Endothelial cell of umbilical vein (primary cell): ENCODE measurements around the gene BCO1. TPM values are rescaled to one million over a fixed set of nuclear protein-coding genes. Genes with fewer than 3 reads are reported as not detected.

Source experiments
- BruUV-seq: library from RNA; stranded (reverse); fragments of 400-500 nt; replicated peaks from 2 replicates; lab custom pipeline; 2021; lab: Mats Ljungman, UMichigan
- CTCF ChIA-PET: fragments of 300-600, 350-600 bp; sonication (Branson Sonifier 250); formaldehyde crosslinking; loops from one replicate; lab custom pipeline; 2021; ENCODE audit warnings: antibody characterized with exemption, inconsistent platforms; lab: Charles Lee
- POLR2A ChIA-PET: fragments of 300-600, 350-600 bp; sonication (Branson Sonifier 250); formaldehyde crosslinking; loops from one replicate; lab custom pipeline; 2021; ENCODE audit warnings: antibody characterized with exemption, inconsistent platforms; lab: Charles Lee
- DNase-seq: peaks from one replicate; pipeline ENCODE4 v3.0.0-alpha.2; 2011; ENCODE audit warnings: low read depth, low spot score
- FAIRE-seq: peaks from 2 replicates; lab custom pipeline; 2011; peaks lifted over from hg19 to GRCh38; lab: Jason Lieb, UNC
- H2AFZ ChIP-seq: 2 replicates; pipeline ENCODE4 v1.6.0; 2012; ENCODE audit warnings: low read depth, low read length, control low read depth, inconsistent platforms
- H3K27ac ChIP-seq: 2 replicates; pipeline ENCODE4 v1.5.1; 2011; ENCODE audit warnings: low read depth, mild to moderate bottlenecking, control low read depth, low read length, moderate library complexity; ENCODE audit not compliant: insufficient read depth
- H3K27me3 ChIP-seq, 2 experiments: 2 replicates each; pipeline versions ENCODE4 v1.6.0 to v1.6.1; 2011; ENCODE audit warnings: low read length in 2 of 2, mixed read lengths in 1 of 2; ENCODE audit not compliant: control insufficient read depth in 2 of 2, insufficient read depth in 2 of 2
- H3K36me3 ChIP-seq, 2 experiments: 2 replicates in 1 of 2; 3 replicates in 1 of 2; pipeline ENCODE4 v1.5.1; 2011; ENCODE audit warnings: low read length in 2 of 2, mild to moderate bottlenecking in 1 of 2, moderate library complexity in 1 of 2; ENCODE audit not compliant: control insufficient read depth in 2 of 2, insufficient read depth in 2 of 2; ENCODE audit errors: extremely low read depth in 1 of 2
- H3K4me1 ChIP-seq: 3 replicates; pipeline ENCODE4 v1.5.1; 2011; ENCODE audit warnings: mild to moderate bottlenecking, low read length; ENCODE audit not compliant: control insufficient read depth, insufficient read depth; ENCODE audit errors: extremely low read depth
- H3K4me2 ChIP-seq: 2 replicates; pipeline ENCODE4 v1.6.1; 2011; ENCODE audit warnings: low read length, control low read depth, mixed read lengths; ENCODE audit not compliant: insufficient read depth
- H3K4me3 ChIP-seq, 3 experiments: fragments of 200-600 bp in 1 of 3; sonication (generic), shearing (Covaris generic) in 1 of 3; replicated peaks in 1 of 3; 2 replicates each; pipeline ENCODE4 v1.5.1; 2011 to 2016; ENCODE audit warnings: control low read depth in 3 of 3, low read length in 3 of 3, mild to moderate bottlenecking in 2 of 3, inconsistent platforms in 1 of 3, low read depth in 1 of 3, moderate library complexity in 1 of 3; ENCODE audit not compliant: insufficient read depth in 1 of 3
- H3K79me2 ChIP-seq: 2 replicates; pipeline ENCODE4 v1.6.0; 2012; ENCODE audit warnings: low read length, inconsistent platforms; ENCODE audit not compliant: control insufficient read depth, insufficient read depth
- H3K9ac ChIP-seq: replicated peaks from 2 replicates; pipeline ENCODE3; 2011; ENCODE audit warnings: low read length, control low read depth; ENCODE audit not compliant: insufficient read depth; ENCODE audit errors: extremely low read depth
- H3K9me1 ChIP-seq: replicated peaks from 3 replicates; pipeline ENCODE4 v1.6.0; 2011; ENCODE audit warnings: mild to moderate bottlenecking, low read length; ENCODE audit not compliant: control insufficient read depth, insufficient read depth; ENCODE audit errors: extremely low read depth
- H3K9me3 ChIP-seq: replicated peaks from 2 replicates; pipeline ENCODE4 v1.5.1; 2012; ENCODE audit warnings: low read length, inconsistent platforms; ENCODE audit not compliant: control insufficient read depth, insufficient read depth
- H4K20me1 ChIP-seq: replicated peaks from 2 replicates; pipeline ENCODE3; 2011; ENCODE audit warnings: mild to moderate bottlenecking, low read length; ENCODE audit not compliant: control insufficient read depth, insufficient read depth; ENCODE audit errors: extremely low read depth
- FOS ChIP-seq: IDR thresholded peaks from 2 replicates; pipeline ENCODE4 v1.6.1; 2011; ENCODE audit warnings: mild to moderate bottlenecking, low read length, moderate library complexity, borderline replicate concordance; ENCODE audit not compliant: insufficient read depth
- GATA2 ChIP-seq: IDR thresholded peaks from 2 replicates; pipeline ENCODE4 v1.7.0; 2011; ENCODE audit warnings: low read depth, mild to moderate bottlenecking, moderate library complexity, mixed read lengths, low read length; ENCODE audit not compliant: insufficient read length, insufficient read depth
- JUN ChIP-seq: IDR thresholded peaks from 2 replicates; pipeline ENCODE4 v1.6.1; 2011; ENCODE audit warnings: borderline replicate concordance, low read depth; ENCODE audit not compliant: insufficient read length, insufficient read depth
- MYC ChIP-seq: IDR thresholded peaks from one replicate; pipeline ENCODE4 v1.6.1; 2011; ENCODE audit warnings: mild to moderate bottlenecking, low read depth, low read length
- POLR2A ChIP-seq: IDR thresholded peaks from 2 replicates; pipeline ENCODE4 v1.6.1; 2012; ENCODE audit warnings: low read depth, mild to moderate bottlenecking, control low read depth, low read length
- POLR2AphosphoS5 ChIP-seq: IDR thresholded peaks from 2 replicates; pipeline ENCODE4 v1.6.1; 2012; ENCODE audit warnings: low read depth, mild to moderate bottlenecking, control low read depth, low read length, moderate library complexity; ENCODE audit not compliant: insufficient read depth
- dilution Hi-C: fragments of 300-500 bp; cut with MboI; formaldehyde crosslinking; loops from one replicate; pipeline ENCODE4 v1.15.0; 2019; ENCODE audit warnings: low sequenced_read_pairs; ENCODE audit not compliant: extremely low pct_ligation_motif_present
- intact Hi-C: fragments of 100-400 bp; cut with micrococcal nuclease; formaldehyde crosslinking; loops from one replicate; pipeline ENCODE4 v1.10.0; 2022
- polyA plus RNA-seq, 4 experiments: library from polyadenylated mRNA; depleted of rRNA in 3 of 4; stranded (reverse) in 3 of 4; unstranded in 1 of 4; fragments of >200 nt; gene quantifications; 2 replicates each; pipeline versions ENCODE4 v1.2.1 to v1.2.3, GENCODE V29; 2011 to 2012; ENCODE audit warnings: missing spikeins in 1 of 4
- total RNA-seq: library from RNA; stranded (reverse); gene quantifications from 2 replicates; pipeline ENCODE4 v1.2.3, GENCODE V29; 2021
- TF ChIP-seq, protein P1 (sequence below), 2 donors: IDR thresholded peaks; 1 replicate in 1 of 2; 2 replicates in 1 of 2; pipeline ENCODE4 v1.5.1; 2011; ENCODE audit warnings: low read length in 2 of 2, mild to moderate bottlenecking in 2 of 2, moderate library complexity in 2 of 2, control low read depth in 1 of 2, inconsistent platforms in 1 of 2, low read depth in 1 of 2; ENCODE audit not compliant: insufficient read depth in 1 of 2; ENCODE audit errors: extremely low read depth in 1 of 2
- TF ChIP-seq, protein P2 (sequence below): IDR thresholded peaks from 2 replicates; pipeline ENCODE4 v1.6.1; 2011; ENCODE audit not compliant: insufficient read depth, insufficient read length

The BCO1 gene
- total and polyA plus RNA-seq, 2 donors (not counting 3 experiments of a cell fraction or from before 2014, with no cell fraction given): not detected

- H3K79me2 ChIP-seq: no peaks in the 10 kb centered on the region
- FAIRE-seq (no peak), DNase-seq (no peak)
- H3K4me1 ChIP-seq: no peaks in the 10 kb centered on the region
- H3K27ac ChIP-seq: no peak overlapping the region
- H2AFZ ChIP-seq: no peak overlapping the region
- H3K9me3 ChIP-seq: no peaks in the 10 kb centered on the region
- ChIA-PET CTCF (interaction anchor here (1.3 kb wide), 1 partner anchor 75 kb away, joined by 3 read pairs; no protein-coding TSS in a partner anchor), POLR2A (no interaction called here)
- no peaks in the 10 kb centered on the region for H3K36me3 ChIP-seq
- no peak overlapping the region for H3K4me3 ChIP-seq
- H3K9ac ChIP-seq: no peak overlapping the region
- BruUV-seq: no TSS peak
- dilution Hi-C loops: no loop called here
- H3K9me1 ChIP-seq: no peaks in the 10 kb centered on the region
- intact Hi-C loops: no loop called here
- H3K4me2 ChIP-seq: no peak overlapping the region
- H4K20me1 ChIP-seq: no peaks in the 10 kb centered on the region
- H3K27me3 ChIP-seq: peaks cover 0 to 3% of the 10 kb centered on the region in 2 experiments
- TF ChIP-seq GATA2: no peak
Measured at GRCh38 chr16:81210807-81211206, 27.7 kb upstream of the BCO1 start.

DNA sequence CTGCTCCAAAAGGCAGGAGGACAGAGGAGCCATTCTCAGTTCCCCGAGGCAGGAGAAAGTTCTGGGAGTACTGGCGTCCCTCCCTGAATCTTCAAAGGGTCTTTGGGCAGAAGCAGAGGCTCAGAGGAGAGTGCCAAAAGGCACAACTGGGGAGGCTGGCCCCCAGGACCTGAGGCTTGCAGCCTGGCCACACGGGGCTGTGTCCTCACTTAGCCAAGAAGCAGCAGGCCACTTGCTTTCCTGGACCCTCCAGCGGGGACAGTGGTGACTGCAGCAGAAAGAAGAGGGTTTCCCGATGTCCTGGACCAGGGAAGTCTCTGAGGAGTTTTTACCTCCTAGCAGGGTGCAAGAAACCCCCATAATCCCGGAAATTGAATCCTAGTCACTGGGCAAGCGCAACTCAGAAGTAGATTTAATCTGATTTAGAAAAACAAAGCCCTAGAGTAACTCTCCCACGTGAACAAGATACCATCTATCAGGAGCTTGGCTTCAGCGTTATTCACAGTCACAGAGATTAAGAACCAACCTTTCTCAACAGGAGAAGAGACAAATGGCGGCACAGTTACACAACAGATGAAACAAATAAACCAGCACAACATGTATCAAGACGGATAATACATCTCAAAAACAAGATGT, 25.5 kb upstream of the BCO1 start:
- Histone ChIP-seq H4K20me1 (no peaks in the 10 kb centered on the region), H3K4me2 (no peak overlapping the region), H3K4me1 (no peaks in the 10 kb centered on the region), H3K27me3 (peaks cover 0 to 3% of the 10 kb centered on the region in 2 experiments), H3K36me3 (no peaks in the 10 kb centered on the region), H3K27ac (no peak overlapping the region), H3K9me1 (no peaks in the 10 kb centered on the region), H3K4me3 (no peak overlapping the region), H3K9me3 (no peaks in the 10 kb centered on the region), H2AFZ (no peak overlapping the region), H3K9ac (no peak overlapping the region), H3K79me2 (no peaks in the 10 kb centered on the region)
- intact Hi-C loops (no loop called here), dilution Hi-C loops (no loop called here)
- no TSS peak for BruUV-seq
- DNase-seq (no peak), FAIRE-seq (no peak)
- ChIA-PET POLR2A (no interaction called here), CTCF (interaction anchor here (1.2 to 2.4 kb wide), 3 partner anchors 8 to 48 kb away, joined by 4 to 10 read pairs (median 4); no protein-coding TSS in a partner anchor)
- TF ChIP-seq, protein P1, sequence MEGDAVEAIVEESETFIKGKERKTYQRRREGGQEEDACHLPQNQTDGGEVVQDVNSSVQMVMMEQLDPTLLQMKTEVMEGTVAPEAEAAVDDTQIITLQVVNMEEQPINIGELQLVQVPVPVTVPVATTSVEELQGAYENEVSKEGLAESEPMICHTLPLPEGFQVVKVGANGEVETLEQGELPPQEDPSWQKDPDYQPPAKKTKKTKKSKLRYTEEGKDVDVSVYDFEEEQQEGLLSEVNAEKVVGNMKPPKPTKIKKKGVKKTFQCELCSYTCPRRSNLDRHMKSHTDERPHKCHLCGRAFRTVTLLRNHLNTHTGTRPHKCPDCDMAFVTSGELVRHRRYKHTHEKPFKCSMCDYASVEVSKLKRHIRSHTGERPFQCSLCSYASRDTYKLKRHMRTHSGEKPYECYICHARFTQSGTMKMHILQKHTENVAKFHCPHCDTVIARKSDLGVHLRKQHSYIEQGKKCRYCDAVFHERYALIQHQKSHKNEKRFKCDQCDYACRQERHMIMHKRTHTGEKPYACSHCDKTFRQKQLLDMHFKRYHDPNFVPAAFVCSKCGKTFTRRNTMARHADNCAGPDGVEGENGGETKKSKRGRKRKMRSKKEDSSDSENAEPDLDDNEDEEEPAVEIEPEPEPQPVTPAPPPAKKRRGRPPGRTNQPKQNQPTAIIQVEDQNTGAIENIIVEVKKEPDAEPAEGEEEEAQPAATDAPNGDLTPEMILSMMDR (IDR thresholded peaks at IDR 0.05; ENCODE audit: extremely low read depth in 1 of 2, insufficient read depth in 1 of 2, low read depth in 1 of 2, low read length in 2 of 2): no peak
- TF ChIP-seq POLR2A: no peak
- no peak for TF ChIP-seq JUN
- TF ChIP-seq POLR2AphosphoS5: no peak
- TF ChIP-seq FOS: no peak
- TF ChIP-seq MYC: no peak
- TF ChIP-seq GATA2: no peak
- TF ChIP-seq, protein P2, sequence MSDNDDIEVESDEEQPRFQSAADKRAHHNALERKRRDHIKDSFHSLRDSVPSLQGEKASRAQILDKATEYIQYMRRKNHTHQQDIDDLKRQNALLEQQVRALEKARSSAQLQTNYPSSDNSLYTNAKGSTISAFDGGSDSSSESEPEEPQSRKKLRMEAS: no peak
